Breast epithelium (tissue), 3 donors: ENCODE measurements around the gene BCL7A.

Experiments
- POLR2AphosphoS5 ChIP-seq, 3 donors: sonication (generic); formaldehyde crosslinking; IDR thresholded peaks; one replicate each; pipeline ENCODE4 v1.6.1; 2017; ENCODE audit warnings: antibody characterized with exemption in 3 of 3
- TF ChIP-seq, protein P1 (sequence below), 3 donors: fragments of 450-650 bp; IDR thresholded peaks; one replicate each; pipeline ENCODE4 v1.5.1; 2016 to 2017; ENCODE audit warnings: antibody characterized with exemption in 3 of 3, mild to moderate bottlenecking in 3 of 3, moderate library complexity in 3 of 3

GRCh38 chr12:121975021-121975420 is 46.7 kb upstream of the BCL7A start:
- no peak for TF ChIP-seq POLR2AphosphoS5 (IDR thresholded peaks at IDR 0.05)
- TF ChIP-seq, protein P1, sequence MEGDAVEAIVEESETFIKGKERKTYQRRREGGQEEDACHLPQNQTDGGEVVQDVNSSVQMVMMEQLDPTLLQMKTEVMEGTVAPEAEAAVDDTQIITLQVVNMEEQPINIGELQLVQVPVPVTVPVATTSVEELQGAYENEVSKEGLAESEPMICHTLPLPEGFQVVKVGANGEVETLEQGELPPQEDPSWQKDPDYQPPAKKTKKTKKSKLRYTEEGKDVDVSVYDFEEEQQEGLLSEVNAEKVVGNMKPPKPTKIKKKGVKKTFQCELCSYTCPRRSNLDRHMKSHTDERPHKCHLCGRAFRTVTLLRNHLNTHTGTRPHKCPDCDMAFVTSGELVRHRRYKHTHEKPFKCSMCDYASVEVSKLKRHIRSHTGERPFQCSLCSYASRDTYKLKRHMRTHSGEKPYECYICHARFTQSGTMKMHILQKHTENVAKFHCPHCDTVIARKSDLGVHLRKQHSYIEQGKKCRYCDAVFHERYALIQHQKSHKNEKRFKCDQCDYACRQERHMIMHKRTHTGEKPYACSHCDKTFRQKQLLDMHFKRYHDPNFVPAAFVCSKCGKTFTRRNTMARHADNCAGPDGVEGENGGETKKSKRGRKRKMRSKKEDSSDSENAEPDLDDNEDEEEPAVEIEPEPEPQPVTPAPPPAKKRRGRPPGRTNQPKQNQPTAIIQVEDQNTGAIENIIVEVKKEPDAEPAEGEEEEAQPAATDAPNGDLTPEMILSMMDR (IDR thresholded peaks at IDR 0.05), result no peak
